Skin of body (tissue), 2 donors: Measurements from ENCODE around the gene TMEM203. TPM values are rescaled to one million over a fixed set of nuclear protein-coding genes. Genes with fewer than 3 reads are reported as not detected.
A peak's percentile ranks its signal among the peaks of the same experiment; 100 is the strongest.

Source experiments
- DNase-seq: peaks from one replicate; lab custom pipeline; 2025; lab: John Stamatoyannopoulos, UW
- total RNA-seq: library from RNA; depleted of rRNA; stranded (reverse); fragments of >200 nt; gene quantifications from one replicate; pipeline ENCODE4 v1.2.3, GENCODE V29; 2014

TMEM203 gene
- total RNA-seq, 1 donor from 2014 or later, result 19.5 TPM

- DNase-seq, result no peak
These were observed 14.4 kb upstream of the TMEM203 start for GRCh38 chr9:137219757-137220316.

- DNase-seq, result no peak
These were observed 13.4 kb upstream of the TMEM203 start for GRCh38 chr9:137218754-137219271.

GRCh38 chr9:137218212-137218753 lies 12.8 kb upstream of the TMEM203 start:
- DNase-seq, result no peak

GRCh38 chr9:137217276-137218211 lies 12.1 kb upstream of the TMEM203 start:
- no peak for DNase-seq

- DNase-seq, result no peak
These were observed 10.9 kb upstream of the TMEM203 start for GRCh38 chr9:137216188-137216965.

- no peak for DNase-seq
These were observed 9.9 kb upstream of the TMEM203 start for GRCh38 chr9:137215196-137215986.

- no peak for DNase-seq
These were observed 9.2 kb upstream of the TMEM203 start for GRCh38 chr9:137214620-137215019.

- DNase-seq, result no peak
These were observed 8.0 kb upstream of the TMEM203 start for GRCh38 chr9:137213160-137214060.

GRCh38 chr9:137212520-137212919 lies 7.1 kb upstream of the TMEM203 start:
- DNase-seq, result no peak

GRCh38 chr9:137211532-137211931 lies 6.1 kb upstream of the TMEM203 start:
- DNase-seq, result no peak

- DNase-seq, result no peak
These were observed 1.2 kb upstream of the TMEM203 start for GRCh38 chr9:137206602-137207001.

- DNase-seq, result no peak
These were observed 720 bp downstream of the TMEM203 start for GRCh38 chr9:137204731-137205125.

GRCh38 chr9:137202966-137203365 lies 2.5 kb downstream of the TMEM203 start:
- no peak for DNase-seq

- DNase-seq, result no peak
These were observed 4.1 kb downstream of the TMEM203 start for GRCh38 chr9:137201205-137201868.

- DNase-seq, result peak; percentile 95
These were observed 4.9 kb downstream of the TMEM203 start, which contains the start of gene TPRN for GRCh38 chr9:137200311-137201204. TPRN (minus strand) TSS chr9:137200741; CDS start chr9:137200711, 30 bp downstream.

- no peak for DNase-seq
These were observed 5.9 kb downstream of the TMEM203 start for GRCh38 chr9:137199411-137200121.

- no peak for DNase-seq
These were observed 6.6 kb downstream of the TMEM203 start for GRCh38 chr9:137198902-137199283.
